ENCODE results near the gene ADGRV1.

ADGRV1 gene

DNA sequence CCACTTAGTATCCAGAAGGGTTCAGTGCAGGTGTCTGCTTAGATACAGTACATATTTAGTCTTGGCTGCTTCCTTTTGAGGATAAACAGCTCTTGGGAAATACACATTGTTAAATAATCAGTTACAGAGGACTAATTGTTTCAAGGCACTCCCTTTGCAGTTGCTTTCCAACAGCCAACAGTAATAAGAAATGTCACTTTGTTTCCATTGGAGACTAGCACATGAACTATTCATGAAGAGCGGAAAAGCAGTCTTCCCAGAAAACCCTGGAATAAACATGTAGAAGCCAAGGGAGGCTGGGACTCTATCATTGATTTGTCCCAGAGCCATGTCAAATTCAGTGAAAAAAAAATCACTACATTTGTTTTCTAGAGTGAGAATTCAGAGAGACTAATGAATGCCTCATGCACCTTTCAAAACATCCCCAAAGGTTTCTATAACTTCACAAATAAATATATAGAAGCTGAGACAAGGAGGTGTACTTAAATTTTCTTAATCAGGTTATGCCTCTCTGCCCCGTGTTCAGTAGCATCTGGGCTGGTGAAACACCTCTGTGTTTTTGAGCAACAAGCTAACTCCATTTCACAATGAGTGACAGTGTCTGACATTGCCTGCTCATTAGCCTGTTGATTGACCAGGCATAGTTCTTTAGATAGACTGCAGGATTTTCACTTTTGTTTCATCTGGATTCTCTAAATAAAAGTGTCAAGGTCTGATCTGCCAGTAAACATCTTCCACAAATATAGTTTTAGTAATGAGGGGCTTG lies 553.1 kb downstream of the ADGRV1 start:
- no peak for DNase-seq (ENCODE audit: low read depth)

DNA sequence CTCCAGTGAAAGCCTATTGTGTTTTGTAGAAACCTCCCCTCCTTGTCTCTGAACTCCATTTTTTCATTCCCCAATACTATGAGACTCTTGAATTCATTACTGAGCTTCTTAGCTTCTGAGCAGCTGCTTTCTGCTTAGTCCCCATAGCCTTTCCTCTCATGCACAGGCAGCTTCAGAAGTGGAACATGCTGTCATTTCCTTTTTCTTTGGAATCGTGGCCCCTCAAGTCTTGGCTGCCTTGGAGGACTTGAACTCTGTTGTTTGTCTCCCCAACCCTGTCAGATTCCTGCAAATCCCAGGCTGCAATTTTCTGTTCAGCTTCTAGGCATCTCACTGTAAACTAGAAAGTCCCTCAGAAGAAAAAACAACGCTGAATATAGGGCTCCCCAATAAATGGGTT lies 556.1 kb downstream of the ADGRV1 start:
- DNase-seq (ENCODE audit: low read depth) = no peak

DNA sequence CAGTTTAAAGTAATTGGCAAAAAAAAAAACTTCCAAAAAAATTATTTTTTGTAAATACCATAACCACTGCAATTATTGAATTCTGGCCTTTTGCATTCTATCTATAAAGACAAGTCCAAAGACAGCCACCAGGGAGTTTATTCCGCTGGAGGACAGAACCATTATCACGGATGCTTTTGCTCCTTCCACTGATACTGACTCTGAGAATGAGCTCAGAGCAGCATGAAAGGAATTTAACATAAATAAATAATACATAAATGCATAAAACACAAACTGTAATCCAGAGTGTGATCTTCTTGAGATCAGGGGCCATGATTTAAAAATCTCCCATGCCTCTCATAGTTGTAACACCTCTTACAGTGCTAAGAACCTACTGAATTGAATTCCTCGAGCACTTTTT lies 559.8 kb downstream of the ADGRV1 start:
- no peak for DNase-seq (ENCODE audit: low read depth)

DNA sequence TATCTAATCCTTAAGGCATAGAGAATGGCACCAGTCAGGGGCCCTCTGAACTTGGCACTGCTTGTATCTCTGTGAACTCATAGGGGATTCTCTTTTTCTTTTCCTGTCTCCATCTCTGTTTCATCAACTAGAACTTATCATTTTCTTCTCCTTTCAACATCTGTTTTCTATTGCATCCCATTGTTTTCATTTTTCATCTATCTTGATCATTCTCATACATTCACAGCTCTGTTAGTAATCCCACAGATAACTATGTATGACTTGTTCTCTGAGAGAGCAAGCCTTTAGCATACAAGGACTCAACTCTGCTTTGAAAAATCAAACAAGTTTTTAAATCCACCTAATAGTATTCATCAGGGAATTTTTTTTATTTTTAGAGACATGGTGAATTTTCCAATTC lies 560.2 kb downstream of the ADGRV1 start:
- DNase-seq (ENCODE audit: low read depth) = no peak

DNA sequence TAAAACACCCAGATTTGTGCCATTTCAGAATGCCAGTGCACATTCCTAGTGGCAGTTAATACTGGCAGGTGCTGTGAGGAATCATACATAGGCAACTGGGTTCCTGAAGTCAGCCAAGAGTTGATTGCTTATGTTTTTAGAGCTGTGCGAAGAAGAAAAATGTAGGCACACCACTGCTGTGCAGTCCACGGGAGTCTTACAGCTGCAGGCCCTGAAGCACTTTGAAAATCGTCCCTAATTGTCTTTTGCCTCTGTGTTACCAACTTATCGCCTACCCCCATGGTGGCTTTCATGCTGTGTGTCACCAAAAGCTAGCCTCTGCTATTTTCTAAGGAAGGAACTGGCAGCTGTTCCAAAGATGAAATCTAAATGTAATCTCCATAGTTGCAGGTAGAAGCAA lies 560.6 kb downstream of the ADGRV1 start:
- DNase-seq (ENCODE audit: low read depth) = no peak

DNA sequence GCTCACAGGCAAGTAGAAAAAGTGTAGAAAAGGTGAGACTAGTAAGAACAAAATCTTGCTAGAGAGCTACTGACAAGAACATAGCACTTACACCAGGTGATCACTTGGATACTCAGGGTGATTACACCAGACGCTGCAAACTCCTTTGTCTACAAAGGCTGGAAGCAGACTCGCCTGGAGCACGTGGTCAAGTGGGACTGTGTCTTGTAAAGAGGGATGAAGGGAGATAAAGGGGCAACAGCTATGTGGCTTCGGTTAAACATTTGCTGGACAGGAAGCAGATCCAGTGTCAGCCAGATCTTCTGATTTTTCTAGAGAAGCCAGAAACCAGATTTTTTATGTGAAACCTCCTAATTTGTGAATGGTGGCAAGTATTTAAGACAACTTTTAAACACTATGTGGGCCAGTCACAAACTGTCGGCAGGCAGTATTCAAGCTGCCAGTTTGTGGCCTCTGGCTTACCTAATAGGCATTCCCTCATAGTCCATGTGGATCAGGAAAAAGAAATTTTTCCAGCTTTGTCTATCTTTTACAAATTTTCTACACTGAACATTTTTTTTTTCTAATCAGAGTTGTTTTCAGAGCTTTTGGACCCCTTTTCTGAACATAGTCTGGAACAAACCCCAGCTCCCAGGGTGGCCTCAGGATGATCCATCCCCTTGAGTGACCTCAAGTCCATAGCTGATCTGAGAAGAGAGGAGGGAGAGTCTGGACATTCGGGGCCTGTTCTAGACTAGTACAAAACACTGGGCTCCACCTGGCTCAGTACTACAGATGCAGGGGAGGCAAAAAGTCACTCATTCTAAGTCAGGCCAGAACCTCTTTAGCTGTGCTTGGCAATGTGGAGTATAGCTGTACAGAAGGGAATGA lies 561.6 kb downstream of the ADGRV1 start:
- no peak for DNase-seq (ENCODE audit: low read depth)

DNA sequence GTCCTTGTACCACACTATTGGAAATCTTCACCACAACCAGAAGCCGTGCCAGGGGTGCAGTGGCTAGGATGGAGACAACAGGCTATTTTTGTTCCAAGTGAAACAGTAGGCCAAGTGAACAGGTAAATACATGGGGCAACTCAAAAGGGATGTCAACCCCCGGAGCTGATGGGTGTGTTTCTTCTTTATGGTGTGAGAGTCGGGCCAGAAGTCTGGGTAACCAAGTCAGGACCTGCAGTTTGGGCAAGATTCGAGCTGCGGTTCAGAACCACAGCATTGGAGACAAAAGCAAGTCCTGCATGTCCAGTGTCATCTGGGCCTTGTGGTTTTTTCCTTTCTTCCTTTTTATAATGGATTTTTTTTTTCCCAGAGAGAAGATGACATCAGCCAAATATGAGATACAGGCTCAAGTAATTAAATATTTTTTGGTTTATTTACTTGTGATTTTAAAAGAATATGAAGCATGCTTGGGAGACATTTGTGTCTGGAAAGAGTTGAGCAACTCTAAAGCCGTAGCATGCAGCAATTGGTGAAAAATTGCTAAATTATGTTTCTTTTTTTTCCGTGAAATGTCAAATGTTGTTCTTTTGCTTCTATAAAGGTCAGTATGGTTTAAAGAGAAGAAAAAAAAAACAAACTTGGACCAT lies 562.9 kb downstream of the ADGRV1 start:
- DNase-seq (ENCODE audit: low read depth) = no peak

DNA sequence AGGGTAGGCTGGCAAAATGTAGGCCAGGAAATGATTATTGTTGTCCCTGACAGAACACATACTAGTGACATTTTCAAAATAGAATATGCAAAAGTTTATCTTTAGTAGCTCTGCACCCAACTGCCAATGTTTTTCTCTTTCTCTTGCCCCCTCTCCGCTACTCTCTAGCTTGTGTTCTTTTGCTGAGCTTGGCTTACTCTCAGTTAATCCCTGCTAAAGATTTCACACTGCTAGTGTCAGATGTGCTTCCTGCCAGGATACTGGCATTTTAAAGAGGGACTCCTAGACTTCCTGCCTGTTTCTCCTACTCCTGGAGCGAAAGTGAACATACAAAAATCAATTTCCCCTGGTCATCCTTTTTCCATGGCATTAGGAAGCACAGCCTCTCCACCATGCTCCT lies 564.1 kb downstream of the ADGRV1 start:
- no peak for DNase-seq (ENCODE audit: low read depth)

DNA sequence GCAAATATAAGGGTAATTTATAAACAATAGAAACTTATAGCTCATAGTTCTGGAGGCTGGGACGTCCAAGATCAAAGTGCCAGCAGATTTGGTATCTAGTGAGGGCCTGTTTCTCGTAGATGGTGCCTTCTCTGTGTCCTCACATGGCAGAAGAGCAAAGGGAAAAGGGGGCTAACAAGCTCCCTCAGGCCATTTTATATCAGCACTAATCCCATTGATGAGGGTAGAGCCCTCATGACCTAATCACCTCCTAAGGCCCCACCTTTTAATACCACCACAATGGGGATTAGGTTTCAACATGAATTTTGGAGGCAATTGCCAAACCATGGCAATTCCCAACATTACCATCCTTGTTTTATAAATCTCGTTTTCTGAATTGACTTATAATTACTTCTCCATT lies 564.7 kb downstream of the ADGRV1 start:
- no peak for DNase-seq (ENCODE audit: low read depth)

DNA sequence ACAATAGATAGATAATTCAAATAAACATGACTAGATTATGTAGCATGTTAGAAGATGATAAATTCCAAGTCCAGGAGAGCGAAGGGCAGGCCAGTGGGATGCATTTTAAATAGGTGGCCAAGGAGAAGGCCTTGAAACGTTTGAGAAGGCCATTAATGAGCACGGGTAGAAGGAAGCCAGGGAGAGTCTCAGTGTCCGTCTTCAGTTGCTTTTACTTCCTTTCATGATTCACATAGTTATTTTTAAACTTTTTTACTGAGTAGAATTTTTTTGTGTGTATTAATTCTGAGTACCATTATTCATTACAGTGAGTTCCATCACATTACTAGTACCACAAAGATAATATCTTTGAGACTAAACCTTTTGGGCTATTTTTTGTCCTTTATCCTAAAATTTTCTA lies 565.3 kb downstream of the ADGRV1 start:
- no peak for DNase-seq (ENCODE audit: low read depth)

DNA sequence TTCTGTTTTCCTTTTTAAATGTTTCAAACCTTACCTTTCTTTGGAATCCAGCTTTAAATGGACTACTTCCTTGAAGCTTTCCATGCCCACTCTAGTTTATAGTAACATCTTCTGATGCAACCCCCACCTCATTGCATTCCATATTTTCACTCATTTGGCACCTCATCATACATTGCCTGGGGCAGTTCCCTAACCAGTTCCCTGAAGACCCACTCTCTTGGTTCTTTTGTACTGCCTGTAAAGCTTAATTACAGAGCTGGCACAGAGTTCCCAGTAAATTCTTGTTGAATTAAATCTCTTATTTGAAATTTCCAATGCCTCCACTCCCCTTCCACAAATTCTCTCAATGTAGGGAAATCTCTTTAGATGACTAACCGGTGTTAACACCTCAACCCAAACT lies 567.3 kb downstream of the ADGRV1 start:
- no peak for DNase-seq (ENCODE audit: low read depth)

DNA sequence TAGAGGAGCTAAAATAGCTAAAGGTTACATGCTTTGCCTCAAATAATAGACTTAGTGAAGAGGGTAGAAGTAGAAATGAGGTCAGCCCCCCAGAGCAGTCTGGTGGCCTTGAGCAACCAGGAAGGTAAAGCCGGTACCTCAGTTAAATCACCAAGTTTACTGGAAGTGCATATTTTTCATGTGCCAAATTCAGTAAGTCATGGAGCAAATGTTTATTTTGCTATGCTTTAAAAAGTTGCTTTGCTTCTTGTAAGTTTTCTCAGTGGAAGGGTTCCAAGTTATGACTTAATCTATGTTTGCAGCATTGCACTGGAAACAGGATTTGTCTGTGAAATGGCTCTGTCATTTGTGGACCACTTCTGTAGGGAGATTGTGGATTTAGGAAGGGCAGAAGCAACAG lies 567.9 kb downstream of the ADGRV1 start:
- DNase-seq (ENCODE audit: low read depth) = no peak

DNA sequence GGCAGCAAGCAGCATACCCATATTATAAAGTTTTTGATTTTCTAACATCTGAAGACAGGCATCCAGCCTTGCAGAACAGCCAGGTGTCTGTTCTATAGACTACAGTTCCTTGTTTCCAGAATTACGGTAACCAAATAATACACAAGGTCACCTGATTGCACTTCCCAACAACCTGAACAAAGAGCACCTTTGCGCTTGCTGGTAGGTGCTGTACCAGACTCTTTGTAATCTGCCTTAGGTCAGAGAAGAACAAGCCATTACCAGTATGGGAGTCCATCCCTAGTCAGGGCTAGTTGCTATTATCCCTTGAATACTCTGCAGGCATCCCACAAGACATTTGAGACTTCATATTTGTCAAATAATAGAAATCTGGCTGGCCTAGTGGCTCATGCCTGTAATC lies 568.3 kb downstream of the ADGRV1 start:
- no peak for DNase-seq (ENCODE audit: low read depth)

DNA sequence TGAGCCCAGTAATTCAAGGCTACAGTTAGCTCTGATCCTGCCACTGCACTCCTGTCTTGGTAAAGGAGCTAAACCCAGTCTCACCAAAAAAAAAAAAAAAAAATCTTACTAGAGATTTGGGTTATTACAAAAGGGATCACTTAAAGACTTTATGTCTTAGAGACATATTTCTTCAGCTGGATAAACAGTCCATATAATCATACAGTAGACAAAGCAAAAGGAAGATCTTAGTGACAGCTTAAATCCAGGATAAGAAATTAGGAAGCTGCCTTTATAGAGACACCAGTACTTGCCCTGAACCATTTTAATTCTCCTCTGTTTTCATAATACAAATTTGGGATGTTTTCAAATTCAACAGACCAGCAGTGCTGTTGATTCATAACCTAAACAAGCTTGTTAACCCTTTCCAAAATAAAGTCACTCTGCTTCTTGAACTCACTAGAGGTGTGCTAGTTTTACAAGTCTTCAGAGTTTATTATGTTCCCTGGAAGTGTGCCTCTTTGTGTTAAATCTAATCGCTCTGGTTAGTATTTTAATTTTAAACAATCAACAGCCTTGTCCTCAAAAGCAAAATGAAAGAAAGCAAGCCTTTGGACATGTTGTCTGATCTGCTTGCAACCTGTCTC lies 569.0 kb downstream of the ADGRV1 start:
- DNase-seq (ENCODE audit: low read depth) = no peak

DNA sequence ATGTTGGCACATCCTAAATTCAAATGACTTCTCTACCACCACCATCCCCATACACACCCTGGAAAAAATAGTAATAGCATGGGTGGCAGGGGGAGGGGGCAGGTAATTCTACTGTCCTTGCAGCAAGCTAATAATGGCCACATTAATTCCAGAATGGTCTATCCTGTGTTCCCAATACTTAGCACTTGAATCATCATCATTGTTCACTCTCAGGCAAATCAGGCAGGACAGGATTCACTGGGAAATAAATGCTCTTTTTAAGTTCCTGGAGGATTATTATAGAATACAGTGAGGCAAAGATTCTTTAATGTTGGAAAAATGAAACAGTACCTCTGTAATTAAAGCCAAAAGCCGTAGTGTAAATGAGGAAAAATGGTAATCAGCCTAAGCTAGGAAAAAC lies 570.0 kb downstream of the ADGRV1 start:
- no peak for DNase-seq (ENCODE audit: low read depth)

DNA sequence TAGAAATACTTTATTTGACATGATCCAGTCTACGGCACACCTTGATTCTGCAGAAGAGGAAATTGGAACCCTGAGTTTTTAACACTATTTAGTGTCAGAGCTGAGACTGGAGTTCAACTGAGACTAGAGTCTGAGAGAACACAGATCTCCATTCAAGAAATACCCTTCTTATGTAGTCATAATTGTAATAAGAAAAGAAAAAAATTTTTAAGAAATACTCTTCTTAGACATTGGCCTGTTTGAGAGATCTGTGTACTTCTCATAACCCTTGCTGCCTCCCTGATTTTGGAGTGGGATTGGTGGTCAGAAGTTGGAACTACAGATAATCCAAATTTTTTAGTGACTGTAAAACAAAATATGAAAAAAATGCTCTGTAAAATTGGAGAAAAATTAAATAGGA lies 571.2 kb downstream of the ADGRV1 start:
- DNase-seq (ENCODE audit: low read depth) = no peak

DNA sequence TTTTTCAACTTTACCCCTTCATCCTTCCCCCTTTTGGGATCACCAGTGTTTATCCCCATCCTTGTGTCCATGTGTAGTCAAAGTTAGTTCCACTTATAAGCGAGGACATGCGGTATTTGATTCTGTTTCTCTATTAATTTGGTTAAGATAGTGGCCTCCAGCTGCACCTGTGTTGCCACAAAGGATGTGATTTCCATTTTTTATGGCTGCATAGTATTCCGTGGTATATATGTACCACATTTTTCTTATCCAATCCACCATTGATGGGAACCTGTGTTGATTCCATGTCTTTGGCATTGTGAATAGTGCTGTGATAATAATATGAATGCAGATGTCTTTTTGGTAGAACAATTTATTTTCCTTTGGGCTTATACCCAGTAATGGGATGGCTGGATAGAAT lies 572.2 kb downstream of the ADGRV1 start:
- no peak for DNase-seq (ENCODE audit: low read depth)

DNA sequence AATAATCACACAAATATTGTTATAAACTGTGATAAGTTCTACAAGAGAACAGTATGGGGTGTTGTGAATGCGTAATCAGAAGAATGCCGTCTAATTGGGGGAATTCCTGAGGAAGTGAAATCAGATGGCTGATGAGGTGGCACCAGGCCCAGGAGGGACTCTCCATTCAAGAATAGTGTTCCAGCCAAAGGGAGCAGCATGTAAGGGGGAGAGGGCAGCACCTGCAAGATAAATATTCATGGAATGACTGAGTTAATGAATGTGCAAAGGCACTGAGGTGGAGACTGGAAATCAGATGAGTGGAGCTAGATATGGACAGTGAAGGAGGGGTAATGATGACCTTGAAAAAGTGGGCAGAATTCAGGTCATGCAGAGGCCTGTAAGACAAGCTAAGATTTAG lies 574.0 kb downstream of the ADGRV1 start:
- DNase-seq (ENCODE audit: low read depth) = no peak

DNA sequence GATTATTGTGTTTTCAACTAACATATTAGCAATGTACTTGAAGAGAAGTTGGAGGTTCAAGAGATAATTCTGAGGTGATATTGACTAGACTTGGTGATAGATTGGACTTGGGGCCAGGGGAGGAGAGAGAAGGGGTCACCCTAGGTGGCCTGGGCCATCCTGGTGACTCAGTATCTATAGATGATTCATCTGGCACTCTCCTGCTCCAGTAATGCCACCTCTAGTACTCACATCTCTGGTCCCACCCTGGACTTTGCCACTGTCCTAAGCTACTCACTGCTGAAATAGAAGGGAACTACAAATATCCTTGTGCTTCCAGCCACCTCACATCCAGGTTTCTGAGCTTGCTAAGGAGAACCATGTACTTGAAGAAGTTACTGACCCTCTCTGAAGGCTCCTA lies 574.6 kb downstream of the ADGRV1 start:
- no peak for DNase-seq (ENCODE audit: low read depth)

DNA sequence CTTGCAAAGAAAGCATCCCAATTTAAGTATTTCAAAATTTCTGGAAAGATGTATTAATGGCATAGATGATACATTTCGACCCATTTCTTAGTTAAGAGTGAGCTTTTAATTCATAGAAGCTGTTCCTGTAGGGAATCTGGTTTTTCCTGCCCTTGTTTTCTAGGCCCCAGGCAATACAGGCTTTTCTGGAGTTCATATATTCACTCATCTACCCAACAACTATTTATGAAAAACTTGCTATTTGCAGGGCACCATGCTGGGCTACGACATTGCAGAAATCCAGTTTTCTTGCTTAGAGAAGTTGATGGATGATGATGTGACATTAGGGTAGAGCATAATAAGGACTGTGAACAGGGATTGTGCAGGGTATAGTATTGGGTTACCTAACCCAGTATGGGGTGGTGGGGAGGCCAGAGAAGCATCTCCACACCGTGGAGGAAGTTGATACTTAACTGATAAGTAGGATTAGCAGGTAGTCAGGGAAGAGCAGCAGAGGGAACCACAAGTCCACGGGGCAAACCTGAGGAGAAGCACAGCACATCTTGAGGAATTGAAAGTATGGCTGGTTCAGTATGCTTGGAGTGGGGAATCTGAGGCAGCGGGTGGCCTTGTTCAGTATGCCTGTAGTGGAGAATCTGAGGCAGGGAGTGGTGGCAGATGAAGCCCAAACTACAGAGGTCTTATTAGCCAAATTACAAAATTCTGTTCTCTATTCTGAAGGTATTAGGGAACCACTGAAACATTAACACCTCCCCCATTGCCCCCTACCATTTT lies 577.1 kb downstream of the ADGRV1 start:
- no peak for DNase-seq (ENCODE audit: low read depth)

DNA sequence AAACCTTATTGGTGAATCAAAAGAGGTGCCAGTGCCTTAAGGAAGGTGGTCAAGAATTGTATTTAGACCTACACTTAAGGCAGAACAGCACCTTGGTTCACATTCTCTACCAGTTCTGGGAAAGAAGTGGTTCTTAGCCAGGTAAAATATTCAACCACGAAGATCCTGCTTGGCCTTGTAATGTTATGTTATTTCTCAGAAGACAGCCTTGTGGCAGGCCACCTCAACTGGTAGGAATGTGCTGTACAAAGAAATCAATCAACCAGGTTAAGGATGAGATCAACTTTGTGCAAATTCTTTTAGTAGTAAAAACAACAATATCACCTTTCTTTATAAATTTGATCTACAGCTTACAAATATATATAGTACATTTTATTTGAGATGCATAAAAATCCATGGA lies 577.7 kb downstream of the ADGRV1 start:
- no peak for DNase-seq (ENCODE audit: low read depth)

DNA sequence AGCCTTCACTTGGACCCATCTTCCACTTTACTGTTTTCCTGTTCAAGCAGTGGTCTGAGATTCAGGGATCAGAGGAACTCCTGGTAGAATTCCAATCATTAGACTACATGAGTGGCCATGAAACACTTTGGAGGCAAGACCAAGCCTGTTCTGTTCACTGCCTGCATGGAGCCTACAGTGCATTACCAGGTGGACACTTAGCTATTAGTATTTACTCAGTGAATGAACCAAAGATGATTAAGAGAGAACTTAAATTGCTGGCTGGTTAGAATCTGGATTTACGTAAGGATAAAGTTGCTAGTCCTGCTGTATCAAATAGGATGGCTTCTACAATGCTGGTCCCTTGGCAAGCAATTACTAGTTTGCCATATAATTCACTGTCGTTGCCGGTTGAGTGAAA lies 579.0 kb downstream of the ADGRV1 start:
- DNase-seq (ENCODE audit: low read depth) = no peak

Measured in stimulated activated CD8-positive, alpha-beta memory T cell treated with anti-CD3 and anti-CD28 coated beads, Interleukin-12 subunit alpha, Interleukin-12 subunit beta, amount 100 ng/mL, for 1 hour (primary cell).